HG03135 (cell line): ENCODE data around the gene ZXDC.

Experiments used
- ATAC-seq: cut with Tn5 transposase; IDR thresholded peaks from one replicate; pipeline ENCODE4 v1.9.1; 2021; ENCODE audit warnings: mild to moderate bottlenecking, moderate library complexity; ENCODE audit not compliant: unreplicated experiment

The ZXDC gene

GRCh38 chr3:126456766-126457388 lies 18.8 kb downstream of the ZXDC start:
- ATAC-seq, result no peak

GRCh38 chr3:126456211-126456610 lies 19.5 kb downstream of the ZXDC start:
- no peak for ATAC-seq

GRCh38 chr3:126454437-126455198 lies 21.1 kb downstream of the ZXDC start:
- no peak for ATAC-seq

- ATAC-seq, result no peak
Observed at GRCh38 chr3:126454025-126454424, 21.7 kb downstream of the ZXDC start.

GRCh38 chr3:126452213-126452612 lies 23.5 kb downstream of the ZXDC start:
- ATAC-seq, result no peak

GRCh38 chr3:126451511-126451910 lies 24.2 kb downstream of the ZXDC start:
- ATAC-seq, result no peak

- ATAC-seq, result no peak
Observed at GRCh38 chr3:126450744-126451143, 24.9 kb downstream of the ZXDC start.

GRCh38 chr3:126450219-126450618 lies 25.5 kb downstream of the ZXDC start:
- ATAC-seq, result no peak

GRCh38 chr3:126449621-126450051 lies 26.1 kb downstream of the ZXDC start:
- ATAC-seq, result no peak

GRCh38 chr3:126448893-126449180 lies 26.9 kb downstream of the ZXDC start:
- ATAC-seq, result no peak

GRCh38 chr3:126448136-126448892 lies 27.4 kb downstream of the ZXDC start:
- no peak for ATAC-seq

- ATAC-seq, result no peak
Observed at GRCh38 chr3:126447456-126448106, 28.1 kb downstream of the ZXDC start.

- no peak for ATAC-seq
Observed at GRCh38 chr3:126446791-126447190, 28.9 kb downstream of the ZXDC start.

GRCh38 chr3:126446301-126446700 lies 29.4 kb downstream of the ZXDC start:
- no peak for ATAC-seq

GRCh38 chr3:126445506-126445905 lies 30.2 kb downstream of the ZXDC start:
- ATAC-seq, result no peak

- no peak for ATAC-seq
Observed at GRCh38 chr3:126442856-126443242, 32.8 kb downstream of the ZXDC start.

- no peak for ATAC-seq
Observed at GRCh38 chr3:126442094-126442855, 33.4 kb downstream of the ZXDC start.

GRCh38 chr3:126441256-126441880 lies 34.3 kb downstream of the ZXDC start:
- ATAC-seq, result no peak

- ATAC-seq, result no peak
Observed at GRCh38 chr3:126440709-126440995, 35.0 kb downstream of the ZXDC start.

- no peak for ATAC-seq
Observed at GRCh38 chr3:126439968-126440708, 35.6 kb downstream of the ZXDC start.
